Astrocyte (in vitro differentiated cells and primary cell): ENCODE results near the gene ZNF385D. TPM values are rescaled to one million over a fixed set of nuclear protein-coding genes. Genes with fewer than 3 reads are reported as not detected.

ENCODE experiments used
- DNase-seq: peaks from one replicate; pipeline ENCODE4 v3.0.0-alpha.2; 2010; ENCODE audit warnings: low read depth
- FAIRE-seq: peaks from 2 replicates; lab custom pipeline; 2011; peaks lifted over from hg19 to GRCh38; lab: Jason Lieb, UNC
- H2AFZ ChIP-seq: 2 replicates; pipeline ENCODE4 v1.6.0; 2012; ENCODE audit warnings: low read depth, low read length, inconsistent platforms
- H3K27ac ChIP-seq: 2 replicates; pipeline ENCODE4 v1.5.1; 2011; ENCODE audit warnings: low read depth, low read length, inconsistent platforms
- H3K27me3 ChIP-seq: 2 replicates; pipeline ENCODE4 v1.6.0; 2011; ENCODE audit warnings: low read length, inconsistent platforms; ENCODE audit not compliant: insufficient read depth
- H3K36me3 ChIP-seq: 2 replicates; pipeline ENCODE4 v1.5.1; 2011; ENCODE audit warnings: low read length, inconsistent platforms; ENCODE audit not compliant: insufficient read depth
- H3K4me1 ChIP-seq: 2 replicates; pipeline ENCODE4 v1.5.1; 2011; ENCODE audit warnings: low read length, inconsistent platforms; ENCODE audit not compliant: insufficient read depth
- H3K4me2 ChIP-seq: 2 replicates; pipeline ENCODE4 v1.6.0; 2012; ENCODE audit warnings: low read length, inconsistent platforms
- H3K4me3 ChIP-seq: 2 replicates; pipeline ENCODE4 v1.5.1; 2011; ENCODE audit warnings: low read depth, mild to moderate bottlenecking, low read length, inconsistent platforms; ENCODE audit not compliant: insufficient read depth
- H3K79me2 ChIP-seq: 2 replicates; pipeline ENCODE4 v1.6.0; 2012; ENCODE audit warnings: mild to moderate bottlenecking, low read length, inconsistent platforms; ENCODE audit not compliant: insufficient read depth
- H3K9ac ChIP-seq: 2 replicates; pipeline ENCODE4 v1.6.0; 2012; ENCODE audit warnings: mild to moderate bottlenecking, low read length, inconsistent platforms
- H3K9me3 ChIP-seq: 2 replicates; pipeline ENCODE4 v1.5.1; 2012; ENCODE audit warnings: low read depth, mild to moderate bottlenecking, low read length, inconsistent platforms; ENCODE audit not compliant: insufficient read depth
- H4K20me1 ChIP-seq: 2 replicates; pipeline ENCODE4 v1.6.0; 2012; ENCODE audit warnings: low read length, inconsistent platforms; ENCODE audit not compliant: insufficient read depth
- H3K27ac Mint-ChIP-seq: one replicate; pipeline ENCODE4 v1.8.0; 2021; ENCODE audit warnings: mild to moderate bottlenecking, mixed read lengths; ENCODE audit not compliant: unreplicated experiment
- H3K27me3 Mint-ChIP-seq: one replicate; pipeline ENCODE4 v1.8.0; 2021; ENCODE audit warnings: low read depth, mixed read lengths; ENCODE audit not compliant: unreplicated experiment
- H3K36me3 Mint-ChIP-seq: one replicate; pipeline ENCODE4 v1.8.0; 2021; ENCODE audit warnings: low read depth, mixed read lengths; ENCODE audit not compliant: unreplicated experiment
- H3K4me1 Mint-ChIP-seq: one replicate; pipeline ENCODE4 v1.8.0; 2021; ENCODE audit warnings: low read depth, mixed read lengths; ENCODE audit not compliant: unreplicated experiment
- H3K4me3 Mint-ChIP-seq: one replicate; pipeline ENCODE4 v1.8.0; 2021; ENCODE audit warnings: mild to moderate bottlenecking, moderate library complexity, mixed read lengths; ENCODE audit not compliant: unreplicated experiment
- H3K9me3 Mint-ChIP-seq: one replicate; pipeline ENCODE4 v1.8.0; 2021; ENCODE audit warnings: mild to moderate bottlenecking, mixed read lengths; ENCODE audit not compliant: unreplicated experiment
- CTCF ChIP-seq: IDR thresholded peaks from 2 replicates; pipeline ENCODE4 v1.5.1; 2011; ENCODE audit warnings: low read depth, mild to moderate bottlenecking, inconsistent platforms, low read length, moderate library complexity; ENCODE audit not compliant: insufficient read depth
- EZH2 ChIP-seq: IDR thresholded peaks from 2 replicates; pipeline ENCODE4 v1.6.1; 2012; ENCODE audit warnings: mild to moderate bottlenecking, low read length, inconsistent platforms; ENCODE audit not compliant: insufficient read depth
- total RNA-seq: library from RNA; stranded (reverse); gene quantifications from 2 replicates; pipeline ENCODE4 v1.2.1, GENCODE V29; 2021

The ZNF385D gene
- total RNA-seq, 1 donor from 2014 or later = 7.8 TPM

GRCh38 chr3:21561472-21561871 lies 189.5 kb downstream of the ZNF385D start:
- H3K79me2 ChIP-seq = no peaks in the 10 kb centered on the region
- H3K27ac Mint-ChIP-seq = peak overlapping the region; percentile 31
- H3K36me3 ChIP-seq = no peaks in the 10 kb centered on the region
- no peak for TF ChIP-seq EZH2
- no peak for TF ChIP-seq CTCF
- H4K20me1 ChIP-seq = no peaks in the 10 kb centered on the region
- FAIRE-seq (no peak), DNase-seq (no peak)
- H3K27ac ChIP-seq = no peak overlapping the region
- no peaks in the 10 kb centered on the region for H3K9me3 ChIP-seq
- H3K27me3 Mint-ChIP-seq = no peaks in the 10 kb centered on the region
- H3K4me3 Mint-ChIP-seq = no peak overlapping the region
- H3K27me3 ChIP-seq = no peaks in the 10 kb centered on the region
- no peak overlapping the region for H3K9ac ChIP-seq
- no peak overlapping the region for H3K4me3 ChIP-seq
- no peak overlapping the region for H2AFZ ChIP-seq
- no peak overlapping the region for H3K4me2 ChIP-seq
- H3K36me3 Mint-ChIP-seq = peaks cover 5% of the 10 kb centered on the region
- peaks cover 4% of the 10 kb centered on the region for H3K4me1 Mint-ChIP-seq
- no peaks in the 10 kb centered on the region for H3K4me1 ChIP-seq
- peaks cover 16% of the 10 kb centered on the region for H3K9me3 Mint-ChIP-seq

- H3K27ac Mint-ChIP-seq = no peak overlapping the region
- no peak overlapping the region for H3K4me2 ChIP-seq
- H2AFZ ChIP-seq = no peak overlapping the region
- H3K9me3 Mint-ChIP-seq = peaks cover 4% of the 10 kb centered on the region
- H3K4me3 ChIP-seq = no peak overlapping the region
- H3K4me1 ChIP-seq = no peaks in the 10 kb centered on the region
- no peak overlapping the region for H3K27ac ChIP-seq
- H3K9ac ChIP-seq = no peak overlapping the region
- H3K36me3 Mint-ChIP-seq = no peaks in the 10 kb centered on the region
- no peak for TF ChIP-seq CTCF
- TF ChIP-seq EZH2 = no peak
- H3K27me3 Mint-ChIP-seq = no peaks in the 10 kb centered on the region
- H3K27me3 ChIP-seq = no peaks in the 10 kb centered on the region
- FAIRE-seq (peak; percentile 84), DNase-seq (peak; percentile 30)
- no peaks in the 10 kb centered on the region for H3K79me2 ChIP-seq
- H3K36me3 ChIP-seq = no peaks in the 10 kb centered on the region
- H3K9me3 ChIP-seq = no peaks in the 10 kb centered on the region
- H4K20me1 ChIP-seq = no peaks in the 10 kb centered on the region
- no peak overlapping the region for H3K4me3 Mint-ChIP-seq
- peaks cover under 1% of the 10 kb centered on the region for H3K4me1 Mint-ChIP-seq
These were observed 200.0 kb downstream of the ZNF385D start for GRCh38 chr3:21551019-21551418.

GRCh38 chr3:21544076-21544462 lies 206.9 kb downstream of the ZNF385D start:
- no peaks in the 10 kb centered on the region for H3K36me3 Mint-ChIP-seq
- no peak for DNase-seq
- Histone ChIP-seq H4K20me1 (no peaks in the 10 kb centered on the region), H3K79me2 (no peaks in the 10 kb centered on the region), H2AFZ (no peak overlapping the region), H3K4me3 (no peak overlapping the region), H3K27me3 (no peaks in the 10 kb centered on the region), H3K9ac (no peak overlapping the region), H3K9me3 (no peaks in the 10 kb centered on the region), H3K27ac (no peak overlapping the region), H3K4me2 (no peak overlapping the region), H3K4me1 (no peaks in the 10 kb centered on the region), H3K36me3 (no peaks in the 10 kb centered on the region)
- no peak for TF ChIP-seq CTCF
- no peak for TF ChIP-seq EZH2
- no peak for FAIRE-seq
- H3K4me1 Mint-ChIP-seq = peaks cover 3% of the 10 kb centered on the region
- no peak overlapping the region for H3K4me3 Mint-ChIP-seq
- H3K27me3 Mint-ChIP-seq = no peaks in the 10 kb centered on the region
- H3K9me3 Mint-ChIP-seq = peaks cover 2% of the 10 kb centered on the region
- no peak overlapping the region for H3K27ac Mint-ChIP-seq
